Suppressor macrophage treated with lipopolysaccharide for 1 hour (primary cell): Measurements from ENCODE around the gene TSEN15.
A peak's percentile ranks its signal among the peaks of the same experiment; 100 is the strongest.

Experiments used
- DNase-seq, 3 donors: peaks; one replicate each; pipeline ENCODE4 v3.0.0-alpha.2; 2020 to 2022

TSEN15 gene

DNA sequence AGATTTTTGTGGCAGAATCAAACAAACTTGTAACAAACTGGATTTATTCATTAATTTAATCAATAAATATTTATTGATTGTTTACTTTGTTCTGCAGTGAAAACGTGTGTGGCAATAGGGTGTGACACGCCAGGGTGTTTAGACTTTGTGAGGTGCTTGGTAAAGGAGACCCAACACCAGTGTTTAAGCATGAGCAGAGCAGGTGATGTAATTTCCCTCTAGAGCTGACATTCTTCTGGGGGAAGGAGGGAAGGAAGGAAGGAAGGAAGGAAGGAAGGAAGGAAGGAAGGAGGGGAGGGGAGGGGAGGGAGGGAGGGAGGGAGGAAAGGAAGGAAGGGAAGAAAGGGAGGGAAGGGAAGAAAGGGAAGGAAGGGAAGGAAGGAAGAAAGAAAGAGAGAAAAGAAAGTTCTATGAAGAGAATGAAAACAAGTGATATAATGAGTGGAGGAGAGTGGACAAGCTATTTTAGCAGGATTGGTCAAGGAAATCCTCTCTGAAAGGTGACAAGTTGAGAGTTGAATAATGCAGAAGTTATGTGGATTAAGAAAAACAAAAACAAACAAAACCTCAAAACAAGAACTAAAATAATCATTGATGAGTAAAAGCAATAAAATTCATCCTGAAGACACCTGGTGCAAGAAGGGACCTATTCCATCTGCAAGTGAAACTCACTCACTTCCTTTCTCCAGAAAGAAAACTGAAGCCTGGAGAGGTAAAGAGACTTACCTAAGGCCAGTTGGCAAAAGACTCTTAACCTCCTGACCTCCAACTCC, 60.8 kb downstream of the TSEN15 start:
- no peak for DNase-seq

DNA sequence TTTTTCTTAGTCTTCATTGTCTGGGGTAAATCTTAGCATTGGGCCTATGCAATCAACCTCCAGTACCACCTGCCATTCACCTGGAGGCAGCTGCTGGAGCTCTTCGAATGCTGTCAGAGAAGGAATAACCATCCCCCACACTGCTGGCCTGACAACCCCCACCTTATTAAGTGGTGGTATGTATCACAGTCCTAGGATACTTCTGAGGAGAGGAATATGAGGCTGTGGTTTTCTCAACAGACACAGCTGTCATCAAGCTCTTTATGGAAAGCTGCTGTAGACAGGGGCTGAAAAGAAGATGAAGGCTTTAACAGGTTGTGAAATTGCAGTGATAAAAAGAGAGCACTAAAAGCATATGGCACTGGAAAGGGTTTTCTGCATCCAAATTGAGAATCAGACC, 61.7 kb downstream of the TSEN15 start:
- DNase-seq, result no peak

DNA sequence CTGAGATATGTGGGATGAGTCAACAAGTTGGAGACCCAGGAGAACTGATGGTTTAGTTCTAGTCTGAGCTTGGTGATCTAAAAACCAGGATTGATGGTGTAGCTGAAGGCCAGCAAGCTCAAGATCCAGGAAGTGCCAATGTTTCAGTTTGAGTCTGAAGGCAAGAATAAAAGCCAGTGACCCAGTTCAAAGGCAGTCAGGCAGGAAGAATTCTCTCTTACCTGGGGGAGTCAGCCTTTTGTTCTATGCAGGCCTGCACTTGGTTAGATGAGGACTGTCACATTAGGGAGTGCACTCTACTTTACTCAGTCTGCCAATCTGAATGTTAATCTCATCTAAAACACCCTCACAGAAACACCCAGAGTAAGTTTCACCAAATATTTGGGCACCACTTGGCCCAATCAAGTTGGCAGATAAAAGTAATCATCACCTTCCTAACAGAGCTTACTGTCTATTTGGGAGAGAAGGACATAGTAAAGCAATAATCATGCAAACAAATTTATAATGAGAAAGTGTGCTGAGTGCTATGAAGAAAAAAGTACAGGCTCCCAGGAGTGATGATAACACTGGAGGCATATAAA, 63.4 kb downstream of the TSEN15 start:
- no peak for DNase-seq

DNA sequence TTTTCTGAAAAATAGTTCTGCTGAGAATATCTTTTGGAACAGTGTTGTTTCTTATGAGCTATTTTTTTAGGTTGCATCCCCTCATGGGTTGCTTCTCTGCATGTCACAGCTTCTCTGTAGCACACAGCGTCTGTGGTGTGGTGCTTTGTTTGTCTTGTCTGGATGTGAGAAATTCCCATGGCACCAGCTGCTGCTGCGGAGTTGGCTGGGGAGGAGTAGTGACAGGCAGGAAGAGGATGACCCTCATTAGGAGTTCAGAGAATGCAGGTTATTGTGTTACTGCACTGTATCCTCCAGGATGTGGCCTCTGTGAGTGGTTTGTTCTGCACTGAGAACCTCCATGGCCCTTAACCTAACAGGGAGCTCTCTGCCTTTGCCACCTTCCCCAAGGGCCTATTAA, 64.8 kb downstream of the TSEN15 start:
- DNase-seq, result no peak

DNA sequence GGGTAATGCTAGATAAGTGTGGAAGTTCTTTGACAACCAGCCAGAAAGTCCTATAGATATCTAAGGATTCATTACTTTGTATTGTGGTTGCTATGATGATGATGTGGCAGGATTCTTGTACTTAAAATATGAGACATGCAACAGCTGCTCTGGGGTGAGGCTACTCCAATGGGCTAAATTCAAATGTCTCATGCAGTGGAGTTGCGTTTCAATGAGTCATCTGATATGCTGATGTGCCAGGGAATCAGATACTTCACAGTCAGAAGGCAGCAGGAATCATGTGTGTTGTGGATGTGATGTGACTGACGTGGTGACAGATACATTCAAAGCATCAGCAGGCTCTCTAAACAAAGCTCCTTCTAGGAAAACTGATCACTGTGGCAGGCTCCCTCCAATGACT, 66.5 kb downstream of the TSEN15 start:
- DNase-seq, result peak; percentile 46 to 74 (median 69)
